ENCODE measurements around the gene SEMA6D.

SEMA6D gene

DNA sequence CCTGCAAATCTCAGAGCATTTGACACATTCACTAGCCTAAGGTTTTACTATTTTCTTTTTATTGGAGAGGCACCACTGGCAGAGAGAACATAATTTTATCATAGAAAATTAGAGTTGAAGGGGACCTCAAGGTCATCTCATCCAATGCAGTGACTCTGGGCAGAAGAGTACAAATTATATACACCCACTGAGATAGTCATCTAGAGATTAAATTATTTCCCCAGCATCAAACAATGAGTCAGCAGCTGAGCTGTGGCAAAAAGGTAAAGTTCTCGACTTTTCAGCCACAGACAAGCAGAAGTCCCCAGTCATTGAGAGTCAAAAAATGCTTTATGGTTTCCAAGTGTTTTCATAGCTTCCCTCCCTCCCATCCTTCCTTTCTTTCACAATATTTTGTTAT lies 39.3 kb upstream of the SEMA6D start:
- no peak for DNase-seq (ENCODE audit: low read depth)

GRCh38 chr15:47682661-47683060 lies 34.6 kb upstream of the SEMA6D start:
- TF ChIP-seq, protein P1, sequence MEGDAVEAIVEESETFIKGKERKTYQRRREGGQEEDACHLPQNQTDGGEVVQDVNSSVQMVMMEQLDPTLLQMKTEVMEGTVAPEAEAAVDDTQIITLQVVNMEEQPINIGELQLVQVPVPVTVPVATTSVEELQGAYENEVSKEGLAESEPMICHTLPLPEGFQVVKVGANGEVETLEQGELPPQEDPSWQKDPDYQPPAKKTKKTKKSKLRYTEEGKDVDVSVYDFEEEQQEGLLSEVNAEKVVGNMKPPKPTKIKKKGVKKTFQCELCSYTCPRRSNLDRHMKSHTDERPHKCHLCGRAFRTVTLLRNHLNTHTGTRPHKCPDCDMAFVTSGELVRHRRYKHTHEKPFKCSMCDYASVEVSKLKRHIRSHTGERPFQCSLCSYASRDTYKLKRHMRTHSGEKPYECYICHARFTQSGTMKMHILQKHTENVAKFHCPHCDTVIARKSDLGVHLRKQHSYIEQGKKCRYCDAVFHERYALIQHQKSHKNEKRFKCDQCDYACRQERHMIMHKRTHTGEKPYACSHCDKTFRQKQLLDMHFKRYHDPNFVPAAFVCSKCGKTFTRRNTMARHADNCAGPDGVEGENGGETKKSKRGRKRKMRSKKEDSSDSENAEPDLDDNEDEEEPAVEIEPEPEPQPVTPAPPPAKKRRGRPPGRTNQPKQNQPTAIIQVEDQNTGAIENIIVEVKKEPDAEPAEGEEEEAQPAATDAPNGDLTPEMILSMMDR (IDR thresholded peaks at IDR 0.05; ENCODE audit: control insufficient read depth, extremely low read depth, insufficient read depth): no peak
- H3K4me3 ChIP-seq (ENCODE audit: low read depth, low read length): no peak overlapping the region
- DNase-seq (ENCODE audit: low read depth): no peak

More for the DNA sequence above, 39.3 kb upstream of the SEMA6D start:
- TF ChIP-seq, protein P1 (IDR thresholded peaks at IDR 0.05; ENCODE audit: control insufficient read depth, extremely low read depth, insufficient read depth): no peak
- H3K4me3 ChIP-seq (ENCODE audit: low read depth, low read length): no peak overlapping the region

DNA sequence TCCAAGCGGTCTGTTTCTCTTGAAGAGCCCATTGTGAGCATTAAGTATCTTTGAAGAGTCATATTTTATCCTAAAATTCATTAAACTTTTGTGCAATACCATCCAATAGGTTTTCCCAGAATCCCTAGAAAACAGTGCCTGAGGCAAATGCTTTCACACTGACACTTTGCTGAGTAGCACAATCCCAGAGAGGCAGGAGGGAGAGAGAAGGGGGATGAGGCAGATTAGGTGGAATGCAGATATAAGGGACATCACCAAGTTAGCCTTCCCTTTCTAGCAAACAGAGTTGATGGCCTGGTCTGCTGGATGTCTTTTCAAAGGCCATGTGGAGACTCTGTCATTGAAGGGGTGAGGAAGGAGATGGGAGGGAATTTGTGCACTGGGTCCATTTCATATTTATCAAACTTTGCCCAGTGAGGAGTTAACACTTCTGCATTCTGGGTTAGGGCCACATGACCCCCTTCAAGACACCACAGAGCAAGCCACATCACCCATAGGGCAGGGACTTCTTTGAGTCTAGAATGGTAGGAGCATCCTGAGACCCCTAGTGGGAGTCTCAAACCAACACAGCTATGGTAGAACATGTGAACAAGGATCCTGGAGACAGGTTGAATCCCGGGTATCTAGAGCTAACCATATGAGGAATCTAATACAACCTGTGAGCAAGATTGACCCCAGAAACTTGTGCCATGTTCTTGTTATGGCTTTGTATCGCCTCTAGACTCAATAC lies 32.0 kb upstream of the SEMA6D start:
- no peak overlapping the region for H3K4me3 ChIP-seq (ENCODE audit: low read depth, low read length)
- TF ChIP-seq, protein P1 (IDR thresholded peaks at IDR 0.05; ENCODE audit: control insufficient read depth, extremely low read depth, insufficient read depth): no peak
- no peak for DNase-seq (ENCODE audit: low read depth)

GRCh38 chr15:47688573-47689086 lies 28.7 kb upstream of the SEMA6D start:
- H3K4me3 ChIP-seq (ENCODE audit: low read depth, low read length): no peak overlapping the region
- TF ChIP-seq, protein P1 (IDR thresholded peaks at IDR 0.05; ENCODE audit: control insufficient read depth, extremely low read depth, insufficient read depth): no peak
- no peak for DNase-seq (ENCODE audit: low read depth)

DNA sequence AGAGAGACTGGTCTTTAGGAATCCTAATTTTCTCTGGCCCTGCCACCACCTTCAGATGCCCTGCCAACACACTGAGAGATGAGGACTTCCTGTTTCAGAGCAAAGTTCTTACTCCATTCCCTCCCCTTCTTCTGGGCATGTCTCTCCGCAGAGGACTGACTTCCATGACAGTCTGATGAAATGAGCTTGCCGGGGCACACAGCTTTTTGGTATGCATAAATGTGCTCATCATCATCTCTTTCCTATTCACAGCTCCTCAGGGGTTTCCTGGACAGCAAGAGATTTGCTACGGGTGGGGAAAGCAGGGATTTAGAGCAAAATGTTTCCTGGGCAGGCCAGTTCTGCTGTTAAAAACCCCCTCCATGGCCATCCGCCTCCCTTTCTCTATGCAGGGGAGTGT lies 27.6 kb upstream of the SEMA6D start:
- TF ChIP-seq, protein P1 (IDR thresholded peaks at IDR 0.05; ENCODE audit: control insufficient read depth, extremely low read depth, insufficient read depth): no peak
- no peak for DNase-seq (ENCODE audit: low read depth)
- no peak overlapping the region for H3K4me3 ChIP-seq (ENCODE audit: low read depth, low read length)

DNA sequence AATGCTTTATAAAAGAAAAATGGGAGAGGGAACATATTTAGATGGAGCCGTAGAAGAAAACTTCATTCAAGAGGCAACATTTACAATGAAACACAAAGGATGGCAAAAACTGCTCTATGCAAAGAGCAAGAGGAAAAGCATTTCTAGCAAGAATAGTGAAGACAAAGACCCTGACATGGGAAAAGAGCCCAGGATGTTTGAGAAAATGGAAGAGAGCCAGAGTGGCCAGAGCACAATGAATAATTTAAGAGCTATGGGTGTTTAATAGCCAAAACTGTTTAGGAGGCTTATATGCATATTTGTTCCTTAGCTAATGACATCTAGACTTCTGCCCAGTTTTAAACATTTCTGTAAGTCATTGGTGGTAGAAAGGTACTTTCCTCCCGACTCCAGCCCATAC lies 25.4 kb upstream of the SEMA6D start:
- DNase-seq (ENCODE audit: low read depth): no peak

More for the DNA sequence above, 25.4 kb upstream of the SEMA6D start:
- H3K4me3 ChIP-seq (ENCODE audit: low read depth, low read length): no peak overlapping the region
- TF ChIP-seq, protein P1 (IDR thresholded peaks at IDR 0.05; ENCODE audit: control insufficient read depth, extremely low read depth, insufficient read depth): no peak

Data from LNCaP clone FGC (cell line).